Adrenal gland (tissue), 5 donors: ENCODE data around the gene BRD2.

Experiments used
- POLR2A ChIP-seq, 2 donors: fragments of 450-650 bp; IDR thresholded peaks; one replicate each; pipeline ENCODE4 v1.6.1; 2017; ENCODE audit warnings: antibody characterized with exemption in 2 of 2, mild to moderate bottlenecking in 2 of 2, moderate library complexity in 1 of 2
- TF ChIP-seq, protein P1 (sequence below), 6 experiments: fragments of 450-650 bp in 4 of 6; fragments of 200-600 bp in 2 of 6; sonication (generic) in 1 of 6; IDR thresholded peaks; 1 replicate in 5 of 6; 2 replicates in 1 of 6; pipeline versions ENCODE4 v1.5.1 to v1.8.0; 2016 to 2021; ENCODE audit warnings: antibody characterized with exemption in 6 of 6, mild to moderate bottlenecking in 2 of 6, moderate library complexity in 1 of 6
- donor health status: DM: no; HTN: no; CAD: no.

GRCh38 chr6:32963866-32964265 is 4.5 kb upstream of the BRD2 start:
- TF ChIP-seq, protein P1, sequence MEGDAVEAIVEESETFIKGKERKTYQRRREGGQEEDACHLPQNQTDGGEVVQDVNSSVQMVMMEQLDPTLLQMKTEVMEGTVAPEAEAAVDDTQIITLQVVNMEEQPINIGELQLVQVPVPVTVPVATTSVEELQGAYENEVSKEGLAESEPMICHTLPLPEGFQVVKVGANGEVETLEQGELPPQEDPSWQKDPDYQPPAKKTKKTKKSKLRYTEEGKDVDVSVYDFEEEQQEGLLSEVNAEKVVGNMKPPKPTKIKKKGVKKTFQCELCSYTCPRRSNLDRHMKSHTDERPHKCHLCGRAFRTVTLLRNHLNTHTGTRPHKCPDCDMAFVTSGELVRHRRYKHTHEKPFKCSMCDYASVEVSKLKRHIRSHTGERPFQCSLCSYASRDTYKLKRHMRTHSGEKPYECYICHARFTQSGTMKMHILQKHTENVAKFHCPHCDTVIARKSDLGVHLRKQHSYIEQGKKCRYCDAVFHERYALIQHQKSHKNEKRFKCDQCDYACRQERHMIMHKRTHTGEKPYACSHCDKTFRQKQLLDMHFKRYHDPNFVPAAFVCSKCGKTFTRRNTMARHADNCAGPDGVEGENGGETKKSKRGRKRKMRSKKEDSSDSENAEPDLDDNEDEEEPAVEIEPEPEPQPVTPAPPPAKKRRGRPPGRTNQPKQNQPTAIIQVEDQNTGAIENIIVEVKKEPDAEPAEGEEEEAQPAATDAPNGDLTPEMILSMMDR (IDR thresholded peaks at IDR 0.05), result no peak
- TF ChIP-seq POLR2A (IDR thresholded peaks at IDR 0.05), result no peak
